SU-DHL-6 (cell line): ENCODE results near the gene ZFP69B.

Experiments used
- CTCF ChIP-seq: fragments of 200-600 bp; sonication (generic); IDR thresholded peaks from one replicate; pipeline ENCODE4 v1.5.1; 2017; ENCODE audit warnings: antibody characterized with exemption, mild to moderate bottlenecking, low read length, moderate library complexity; ENCODE audit not compliant: insufficient read depth, poor library complexity, severe bottlenecking
- EZH2phosphoT487 ChIP-seq: fragments of 200-600 bp; sonication (generic), shearing (Covaris generic); conservative IDR thresholded peaks from 2 replicates; pipeline ENCODE4 v1.6.1; 2018; ENCODE audit warnings: mild to moderate bottlenecking, antibody characterized with exemption, low read length, moderate library complexity, mixed read lengths

- no peak for TF ChIP-seq CTCF
- no peak for TF ChIP-seq EZH2phosphoT487
These were observed 48.6 kb upstream of the ZFP69B start for GRCh38 chr1:40401473-40402201.
